ENCODE measurements around the gene BATF3.

- TF ChIP-seq EP300 (IDR thresholded peaks at IDR 0.05) (peak in 1 of 2 donors; percentile 61), CTCF (IDR thresholded peaks at IDR 0.05) (peak; percentile 87 to 97 (median 93)), POLR2A (IDR thresholded peaks at IDR 0.05) (no peak)
Measured at GRCh38 chr1:212665241-212666115, 34.2 kb downstream of the BATF3 start.
